ENCODE data around the gene CDK5RAP2.

GRCh38 chr9:120532475-120532874 lies 47.5 kb downstream of the CDK5RAP2 start:
- TF ChIP-seq CREB1 (IDR thresholded peaks at IDR 0.05; ENCODE audit: low read depth): no peak
- TF ChIP-seq RAD21 (IDR thresholded peaks at IDR 0.05; ENCODE audit: low read depth): no peak
- TF ChIP-seq TEAD4 (IDR thresholded peaks at IDR 0.05): peak; percentile 37; the same call in 1 of the 2 replicates
- TF ChIP-seq MAX (IDR thresholded peaks at IDR 0.05): no peak
- TF ChIP-seq EP300 (IDR thresholded peaks at IDR 0.05; ENCODE audit: borderline replicate concordance): no peak
- no peak for TF ChIP-seq FOXM1 (IDR thresholded peaks at IDR 0.05; ENCODE audit: borderline replicate concordance, low read depth)
- no peak for TF ChIP-seq REST (IDR thresholded peaks at IDR 0.05; ENCODE audit: low read depth)
- no peak for TF ChIP-seq NFIC (IDR thresholded peaks at IDR 0.05)
- no peak for TF ChIP-seq USF1 (IDR thresholded peaks at IDR 0.05)
